Activated CD4-positive, alpha-beta T cell treated with anti-CD3 and anti-CD28 coated beads, Interleukin-2, amount 50 U/mL, for 48 hours (primary cell): ENCODE data around the gene PVALB.

Experiments used
- DNase-seq, 2 experiments: peaks; one replicate each; pipeline ENCODE4 v3.0.0-alpha.2; 2020

PVALB gene

GRCh38 chr22:36846271-36846670, 29.4 kb upstream of the PVALB start:
- DNase-seq = no peak

GRCh38 chr22:36840106-36840505, 23.3 kb upstream of the PVALB start:
- no peak for DNase-seq

GRCh38 chr22:36839356-36840073, 22.7 kb upstream of the PVALB start:
- no peak for DNase-seq

GRCh38 chr22:36838119-36839030, 21.5 kb upstream of the PVALB start:
- DNase-seq = no peak

GRCh38 chr22:36835903-36836302, 19.1 kb upstream of the PVALB start:
- no peak for DNase-seq

- DNase-seq = no peak
These were observed 16.2 kb upstream of the PVALB start for GRCh38 chr22:36833073-36833472.

GRCh38 chr22:36831717-36832116, 14.9 kb upstream of the PVALB start:
- no peak for DNase-seq

- no peak for DNase-seq
These were observed 14.4 kb upstream of the PVALB start for GRCh38 chr22:36831206-36831605.

GRCh38 chr22:36830601-36831000, 13.8 kb upstream of the PVALB start:
- DNase-seq = no peak

GRCh38 chr22:36829370-36830002, 12.7 kb upstream of the PVALB start:
- no peak for DNase-seq

- DNase-seq = no peak
These were observed 12.0 kb upstream of the PVALB start for GRCh38 chr22:36828815-36829214.

- no peak for DNase-seq
These were observed 9.4 kb upstream of the PVALB start for GRCh38 chr22:36826262-36826661.

GRCh38 chr22:36824655-36825054, 7.8 kb upstream of the PVALB start:
- DNase-seq = no peak

GRCh38 chr22:36823186-36823839, 6.5 kb upstream of the PVALB start:
- DNase-seq = no peak

GRCh38 chr22:36822581-36822980, 5.7 kb upstream of the PVALB start:
- DNase-seq = no peak

- no peak for DNase-seq
These were observed 2.3 kb upstream of the PVALB start for GRCh38 chr22:36819112-36819511.

GRCh38 chr22:36818010-36818642, 1.3 kb upstream of the PVALB start:
- no peak for DNase-seq

- no peak for DNase-seq
These were observed 652 bp upstream of the PVALB start for GRCh38 chr22:36817525-36817848.

- no peak for DNase-seq
These were observed 548 bp downstream of the PVALB start for GRCh38 chr22:36816339-36816635.

GRCh38 chr22:36815558-36816338, 1.1 kb downstream of the PVALB start:
- no peak for DNase-seq

GRCh38 chr22:36814801-36815200, 2.0 kb downstream of the PVALB start:
- no peak for DNase-seq

- DNase-seq = no peak
These were observed 5.6 kb downstream of the PVALB start for GRCh38 chr22:36811094-36811800.
